GM12872 (cell line): ENCODE data around the gene DNMT1.

Experiments used
- TF ChIP-seq, protein P1 (sequence below): IDR thresholded peaks from 3 replicates; pipeline ENCODE4 v1.5.1; 2011; ENCODE audit warnings: low read depth, mild to moderate bottlenecking, low read length, moderate library complexity; ENCODE audit not compliant: insufficient read depth

The DNMT1 gene

GRCh38 chr19:10110076-10110971, 84.4 kb downstream of the DNMT1 start:
- TF ChIP-seq, protein P1, sequence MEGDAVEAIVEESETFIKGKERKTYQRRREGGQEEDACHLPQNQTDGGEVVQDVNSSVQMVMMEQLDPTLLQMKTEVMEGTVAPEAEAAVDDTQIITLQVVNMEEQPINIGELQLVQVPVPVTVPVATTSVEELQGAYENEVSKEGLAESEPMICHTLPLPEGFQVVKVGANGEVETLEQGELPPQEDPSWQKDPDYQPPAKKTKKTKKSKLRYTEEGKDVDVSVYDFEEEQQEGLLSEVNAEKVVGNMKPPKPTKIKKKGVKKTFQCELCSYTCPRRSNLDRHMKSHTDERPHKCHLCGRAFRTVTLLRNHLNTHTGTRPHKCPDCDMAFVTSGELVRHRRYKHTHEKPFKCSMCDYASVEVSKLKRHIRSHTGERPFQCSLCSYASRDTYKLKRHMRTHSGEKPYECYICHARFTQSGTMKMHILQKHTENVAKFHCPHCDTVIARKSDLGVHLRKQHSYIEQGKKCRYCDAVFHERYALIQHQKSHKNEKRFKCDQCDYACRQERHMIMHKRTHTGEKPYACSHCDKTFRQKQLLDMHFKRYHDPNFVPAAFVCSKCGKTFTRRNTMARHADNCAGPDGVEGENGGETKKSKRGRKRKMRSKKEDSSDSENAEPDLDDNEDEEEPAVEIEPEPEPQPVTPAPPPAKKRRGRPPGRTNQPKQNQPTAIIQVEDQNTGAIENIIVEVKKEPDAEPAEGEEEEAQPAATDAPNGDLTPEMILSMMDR: no peak

- TF ChIP-seq, protein P1: no peak
Observed at GRCh38 chr19:10109528-10109927, 85.2 kb downstream of the DNMT1 start.

GRCh38 chr19:10107817-10108367, 86.9 kb downstream of the DNMT1 start:
- TF ChIP-seq, protein P1: no peak

DNA sequence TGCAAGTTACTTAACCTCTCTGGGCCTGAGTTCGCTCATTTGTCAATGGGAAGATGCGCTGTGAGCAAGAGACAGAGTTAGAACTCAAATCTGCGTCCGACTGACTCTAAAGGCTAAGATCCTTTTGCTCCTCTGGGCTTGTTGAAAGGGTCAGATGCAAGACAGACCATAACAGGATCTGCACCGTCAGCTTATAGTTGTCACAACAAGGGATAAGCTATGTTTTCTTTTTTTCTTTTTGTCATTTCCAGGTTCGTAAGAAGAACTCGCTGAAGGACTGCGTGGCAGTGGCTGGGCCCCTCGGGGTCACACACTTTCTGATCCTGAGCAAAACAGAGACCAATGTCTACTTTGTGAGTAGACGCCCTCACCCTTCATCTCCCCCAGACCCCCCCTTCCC, 87.5 kb downstream of the DNMT1 start:
- TF ChIP-seq, protein P1: no peak

- TF ChIP-seq, protein P1: no peak
Observed at GRCh38 chr19:10106100-10106936, 88.4 kb downstream of the DNMT1 start, which contains the start of gene PPAN. Gene PPAN, plus strand, starts transcription at chr19:10106362. Its CDS starts 33 bp downstream, at chr19:10106395.

DNA sequence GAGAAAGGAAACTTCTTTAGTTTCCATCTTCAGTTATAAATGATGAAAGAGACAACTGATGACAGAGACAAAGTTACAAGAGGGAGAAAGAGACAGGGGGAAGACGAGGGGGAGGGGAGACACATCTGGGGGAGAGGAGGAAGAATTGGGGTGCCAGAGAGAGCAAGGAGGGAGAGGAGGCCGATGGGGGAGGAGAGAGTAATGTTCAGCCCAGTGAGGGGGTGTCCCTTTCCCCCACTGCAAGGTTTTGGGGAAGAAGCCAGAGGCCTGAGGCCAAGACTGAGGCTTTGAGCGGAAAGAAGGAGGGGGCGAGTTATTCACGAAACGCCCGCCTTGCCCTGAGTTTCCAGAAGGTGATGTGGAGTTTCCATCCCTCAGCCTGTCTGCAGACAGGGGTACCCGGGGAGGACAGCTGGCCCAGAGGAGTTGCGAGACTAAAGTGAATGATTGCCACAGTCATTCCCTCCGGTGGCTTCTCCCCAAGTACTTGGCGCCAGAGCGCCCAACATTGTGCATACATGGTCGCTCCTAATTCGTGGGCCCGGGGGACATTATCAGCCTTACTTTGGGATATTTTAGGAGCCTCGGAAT, 89.1 kb downstream of the DNMT1 start:
- TF ChIP-seq, protein P1: no peak
